Heart left ventricle (tissue), 13 donors: ENCODE measurements around the gene FAM9A.

Source experiments
- POLR2A ChIP-seq, 2 donors: fragments of 450-650 bp; IDR thresholded peaks; one replicate each; pipeline ENCODE4 v1.6.1; 2017; ENCODE audit warnings: antibody characterized with exemption in 2 of 2, mild to moderate bottlenecking in 2 of 2, moderate library complexity in 2 of 2
- TF ChIP-seq, protein P1 (sequence below), 12 donors: fragments of 200-600 bp; sonication (generic) in 4 of 12; IDR thresholded peaks; one replicate each; pipeline versions ENCODE4 v1.5.0 to v1.8.0; 2018 to 2022; ENCODE audit warnings: antibody characterized with exemption in 12 of 12, mild to moderate bottlenecking in 5 of 12
- donor health status: ischemic (EF 13 %, LVEDD 7.1; RV severe dilation, severe dysfunction).
- donor health status: DM: no; HTN: yes; CAD: no.
- donor health status: DM: no; HTN: no; CAD: no.
- donor health status: ischemic (EF 25% LVEDD 6.9; RV normal size, moderate dysfunction).
- donor health status: ischemic (EF 25% LVEDD 5.7; RV mildly dilated, moderate dysfunction).
- donor health status: ischemic (EF 35%, LVEDD 5.7; RV mildly dilated, moderate dysfunction).
- donor health status: nonischemic (EF 11% LVEDD 7.7; RV severe dilation, severe dysfunction).
- donor health status: DM: yes; HTN: yes; CAD: no.
- donor health status: PGD.
- donor health status: ischemic (EF 29% LVEDD 5.4; RV normal size, mild dysfunction).
- donor health status: nonischemic (EF 23%, LVEDD 6.1; RV moderate dilation, normal function).

DNA sequence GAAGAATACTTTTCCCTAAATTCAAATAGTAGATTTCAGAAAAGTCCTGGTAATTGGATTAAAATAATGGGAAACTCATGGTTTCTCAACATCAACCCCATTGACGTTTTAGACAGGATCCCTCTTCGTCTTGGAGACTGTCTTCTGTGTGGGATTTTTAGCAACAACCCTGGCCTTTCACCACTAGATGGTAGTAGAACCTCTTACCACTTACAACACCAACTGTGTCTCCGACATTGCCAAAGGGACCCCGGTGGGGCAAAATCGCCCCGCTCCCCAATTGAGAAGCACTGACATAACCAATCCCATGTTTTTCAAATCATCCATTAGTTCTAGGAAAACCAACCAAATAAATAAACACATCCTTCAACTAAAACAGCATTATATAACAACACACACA, 52.3 kb downstream of the FAM9A start:
- TF ChIP-seq, protein P1, sequence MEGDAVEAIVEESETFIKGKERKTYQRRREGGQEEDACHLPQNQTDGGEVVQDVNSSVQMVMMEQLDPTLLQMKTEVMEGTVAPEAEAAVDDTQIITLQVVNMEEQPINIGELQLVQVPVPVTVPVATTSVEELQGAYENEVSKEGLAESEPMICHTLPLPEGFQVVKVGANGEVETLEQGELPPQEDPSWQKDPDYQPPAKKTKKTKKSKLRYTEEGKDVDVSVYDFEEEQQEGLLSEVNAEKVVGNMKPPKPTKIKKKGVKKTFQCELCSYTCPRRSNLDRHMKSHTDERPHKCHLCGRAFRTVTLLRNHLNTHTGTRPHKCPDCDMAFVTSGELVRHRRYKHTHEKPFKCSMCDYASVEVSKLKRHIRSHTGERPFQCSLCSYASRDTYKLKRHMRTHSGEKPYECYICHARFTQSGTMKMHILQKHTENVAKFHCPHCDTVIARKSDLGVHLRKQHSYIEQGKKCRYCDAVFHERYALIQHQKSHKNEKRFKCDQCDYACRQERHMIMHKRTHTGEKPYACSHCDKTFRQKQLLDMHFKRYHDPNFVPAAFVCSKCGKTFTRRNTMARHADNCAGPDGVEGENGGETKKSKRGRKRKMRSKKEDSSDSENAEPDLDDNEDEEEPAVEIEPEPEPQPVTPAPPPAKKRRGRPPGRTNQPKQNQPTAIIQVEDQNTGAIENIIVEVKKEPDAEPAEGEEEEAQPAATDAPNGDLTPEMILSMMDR (IDR thresholded peaks at IDR 0.05) = peak in 10 of 12 donors; percentile 28 to 57 (median 44)
- TF ChIP-seq POLR2A (IDR thresholded peaks at IDR 0.05) = no peak
